Epithelial cell of esophagus (primary cell): ENCODE data around the gene YJU2.

ENCODE experiments used
- DNase-seq: peaks from one replicate; pipeline ENCODE4 v3.0.0; 2010; ENCODE audit warnings: low read depth
- H3K4me3 ChIP-seq: 2 replicates; pipeline ENCODE4 v1.5.1; 2011; ENCODE audit warnings: mild to moderate bottlenecking, low read length, control low read depth
- CTCF ChIP-seq: IDR thresholded peaks from 2 replicates; pipeline ENCODE4 v1.5.1; 2011; ENCODE audit warnings: low read depth, mild to moderate bottlenecking, low read length, control low read depth, inconsistent platforms; ENCODE audit not compliant: insufficient read depth; ENCODE audit errors: missing control alignments

The YJU2 gene

GRCh38 chr19:4318460-4318859, 71.6 kb downstream of the YJU2 start:
- no peak overlapping the region for H3K4me3 ChIP-seq
- no peak for DNase-seq
- TF ChIP-seq CTCF: no peak
